K562 (cell line): ENCODE data around the gene IGF2.

Experiments
- CTCF ChIP-seq, 3 experiments: IDR thresholded peaks in 2 of 3; conservative IDR thresholded peaks in 1 of 3; 2 replicates each; pipeline ENCODE4 v1.5.1; 2011 to 2012; ENCODE audit warnings: low read length in 3 of 3, mild to moderate bottlenecking in 3 of 3, control low read depth in 2 of 3, improper control_type of control experiment in 1 of 3, inconsistent platforms in 1 of 3, low read depth in 1 of 3, mixed read lengths in 1 of 3, moderate library complexity in 1 of 3; ENCODE audit not compliant: insufficient read depth in 2 of 3
- NFIC ChIP-seq: fragments of 450-650 bp; IDR thresholded peaks from 2 replicates; pipeline ENCODE4 v1.6.1; 2017; ENCODE audit warnings: mild to moderate bottlenecking, inconsistent platforms
- USF2 ChIP-seq: sonication (generic); formaldehyde crosslinking; IDR thresholded peaks from 2 replicates; pipeline ENCODE4 v1.5.0; 2020; ENCODE audit warnings: missing genetic modification reagents

GRCh38 chr11:2084721-2085120, 54.5 kb downstream of the IGF2 start:
- TF ChIP-seq NFIC (no peak), USF2 (CRISPR knock-in tag) (no peak), CTCF (IDR thresholded peaks at IDR 0.05 in 2 of 3, conservative IDR thresholded peaks at IDR 0.05 in 1 of 3; ENCODE audit: insufficient read depth in 2 of 3, low read depth in 1 of 3, low read length in 3 of 3) (no peak)
